ENCODE measurements around the gene WDR70. TPM values are rescaled to one million over a fixed set of nuclear protein-coding genes. Genes with fewer than 3 reads are reported as not detected.

The WDR70 gene
- total RNA-seq, 1 donor from 2014 or later, result 29.0 TPM

DNA sequence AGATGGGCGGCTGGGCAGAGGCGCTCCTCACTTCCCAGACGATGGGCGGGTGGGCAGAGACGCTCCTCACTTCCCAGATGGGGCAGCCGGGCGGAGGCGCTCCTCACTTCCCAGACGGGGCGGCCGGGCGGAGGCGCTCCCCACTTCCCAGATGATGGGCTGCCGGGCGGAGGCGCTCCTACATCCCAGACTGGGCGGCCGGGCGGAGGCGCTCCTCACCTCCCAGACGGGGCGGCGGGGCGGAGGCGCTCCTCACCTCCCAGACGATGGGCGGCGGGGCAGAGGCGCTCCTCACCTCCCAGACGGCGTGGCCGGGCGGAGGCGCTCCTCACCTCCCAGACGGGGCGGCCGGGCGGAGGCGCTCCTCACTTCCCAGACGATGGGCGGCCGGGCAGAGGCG lies 140.2 kb downstream of the WDR70 start:
- no peaks in the 10 kb centered on the region for H3K9me3 ChIP-seq
- H3K4me1 ChIP-seq, result no peaks in the 10 kb centered on the region
- DNase-seq (no peak), ATAC-seq (no peak)
- TF ChIP-seq, protein P1, sequence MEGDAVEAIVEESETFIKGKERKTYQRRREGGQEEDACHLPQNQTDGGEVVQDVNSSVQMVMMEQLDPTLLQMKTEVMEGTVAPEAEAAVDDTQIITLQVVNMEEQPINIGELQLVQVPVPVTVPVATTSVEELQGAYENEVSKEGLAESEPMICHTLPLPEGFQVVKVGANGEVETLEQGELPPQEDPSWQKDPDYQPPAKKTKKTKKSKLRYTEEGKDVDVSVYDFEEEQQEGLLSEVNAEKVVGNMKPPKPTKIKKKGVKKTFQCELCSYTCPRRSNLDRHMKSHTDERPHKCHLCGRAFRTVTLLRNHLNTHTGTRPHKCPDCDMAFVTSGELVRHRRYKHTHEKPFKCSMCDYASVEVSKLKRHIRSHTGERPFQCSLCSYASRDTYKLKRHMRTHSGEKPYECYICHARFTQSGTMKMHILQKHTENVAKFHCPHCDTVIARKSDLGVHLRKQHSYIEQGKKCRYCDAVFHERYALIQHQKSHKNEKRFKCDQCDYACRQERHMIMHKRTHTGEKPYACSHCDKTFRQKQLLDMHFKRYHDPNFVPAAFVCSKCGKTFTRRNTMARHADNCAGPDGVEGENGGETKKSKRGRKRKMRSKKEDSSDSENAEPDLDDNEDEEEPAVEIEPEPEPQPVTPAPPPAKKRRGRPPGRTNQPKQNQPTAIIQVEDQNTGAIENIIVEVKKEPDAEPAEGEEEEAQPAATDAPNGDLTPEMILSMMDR (IDR thresholded peaks at IDR 0.05), result no peak
- intact Hi-C loops (cut with DNase I), result no loop called here
- H3K27me3 ChIP-seq (ENCODE audit: low read depth), result no peaks in the 10 kb centered on the region
- no peak overlapping the region for H3K4me3 ChIP-seq
- no peak overlapping the region for H3K27ac ChIP-seq
- H3K36me3 ChIP-seq, result peaks cover 5% of the 10 kb centered on the region

DNA sequence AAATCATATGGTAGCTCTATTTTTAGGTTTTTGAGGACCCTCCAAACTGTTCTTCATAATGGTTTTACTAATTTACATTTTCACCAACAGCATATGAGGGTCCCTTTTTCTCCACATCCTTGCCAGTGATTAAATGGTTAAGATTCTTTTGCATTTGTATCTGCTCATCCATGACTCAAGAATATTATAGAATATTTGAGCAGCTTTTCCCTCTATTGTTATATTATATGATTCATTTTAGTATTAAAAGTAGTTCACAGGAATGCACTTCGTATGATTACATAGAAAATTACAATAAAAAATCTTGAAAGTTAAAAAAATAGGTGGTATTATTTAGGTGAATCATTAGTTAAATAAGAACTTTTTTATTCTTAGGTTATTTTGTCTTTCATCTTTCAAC lies 140.7 kb downstream of the WDR70 start:
- intact Hi-C loops (cut with DNase I), result no loop called here
- Histone ChIP-seq H3K36me3 (peaks cover 5% of the 10 kb centered on the region), H3K4me3 (no peak overlapping the region), H3K27ac (no peak overlapping the region), H3K4me1 (no peaks in the 10 kb centered on the region), H3K27me3 (ENCODE audit: low read depth) (no peaks in the 10 kb centered on the region), H3K9me3 (no peaks in the 10 kb centered on the region)
- ATAC-seq (no peak), DNase-seq (no peak)
- TF ChIP-seq, protein P1 (IDR thresholded peaks at IDR 0.05), result no peak

DNA sequence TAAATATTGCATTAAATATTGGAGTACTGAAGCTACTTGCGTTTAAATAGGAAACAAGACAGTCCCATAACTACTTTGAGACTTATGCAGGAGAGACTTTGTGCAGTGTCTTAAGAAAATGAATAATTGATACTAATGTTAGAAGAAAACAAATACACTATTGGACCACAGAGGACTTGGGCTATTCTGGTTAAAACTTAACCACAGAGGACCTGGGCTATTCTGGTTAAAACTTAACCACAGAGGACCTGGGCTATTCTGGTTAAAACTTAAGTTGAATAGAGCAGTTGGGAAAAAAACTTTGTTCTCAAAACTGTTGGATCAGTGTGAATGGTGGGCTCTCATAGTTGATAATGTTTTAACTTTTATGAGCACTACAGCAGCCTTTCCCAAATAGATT lies 141.7 kb downstream of the WDR70 start:
- TF ChIP-seq, protein P1 (IDR thresholded peaks at IDR 0.05), result no peak
- no peaks in the 10 kb centered on the region for H3K27me3 ChIP-seq (ENCODE audit: low read depth)
- peaks cover 4% of the 10 kb centered on the region for H3K36me3 ChIP-seq
- ATAC-seq (no peak), DNase-seq (no peak)
- no peak overlapping the region for H3K27ac ChIP-seq
- H3K4me1 ChIP-seq, result no peaks in the 10 kb centered on the region
- H3K9me3 ChIP-seq, result no peaks in the 10 kb centered on the region
- no peak overlapping the region for H3K4me3 ChIP-seq
- intact Hi-C loops (cut with DNase I), result no loop called here

DNA sequence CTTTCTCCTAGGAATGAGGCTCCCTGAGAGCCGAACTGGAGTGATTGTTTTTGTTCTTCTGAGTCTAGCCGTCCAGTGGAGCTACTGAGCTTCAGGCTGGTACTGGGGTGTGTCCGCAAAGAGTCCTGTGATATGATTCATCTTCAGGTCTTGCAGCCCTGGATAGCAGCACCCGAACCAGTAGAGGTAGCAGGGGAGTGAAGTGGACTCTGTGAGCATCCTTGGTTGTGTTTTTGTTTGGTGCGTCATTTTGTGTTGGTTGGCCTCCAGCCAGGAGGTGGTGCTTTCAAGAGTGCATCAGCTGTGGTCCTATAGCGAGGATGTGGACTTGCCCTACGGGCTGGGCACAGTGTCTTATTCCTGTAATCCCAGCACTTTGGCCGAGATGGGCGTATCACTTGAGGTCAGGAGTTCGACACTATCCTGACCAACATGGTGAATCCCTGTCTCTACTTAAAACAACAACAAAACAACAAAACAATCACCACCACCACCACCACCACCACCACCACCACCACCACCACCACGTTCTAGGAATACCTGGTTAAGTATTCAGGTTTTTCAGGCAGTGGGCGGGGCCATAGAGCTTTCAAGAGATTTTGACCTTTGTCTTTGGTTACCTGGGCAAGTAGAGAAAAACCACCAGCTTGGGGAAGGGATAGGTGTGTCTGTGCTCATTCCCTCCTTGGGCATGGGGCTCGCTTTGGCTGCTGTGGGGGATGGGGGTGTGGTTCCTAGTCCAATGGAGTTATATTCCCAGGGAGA lies 154.0 kb downstream of the WDR70 start:
- ATAC-seq (no peak), DNase-seq (no peak)
- intact Hi-C loops (cut with DNase I), result no loop called here
- Histone ChIP-seq H3K9me3 (no peaks in the 10 kb centered on the region), H3K4me3 (no peak overlapping the region), H3K27me3 (ENCODE audit: low read depth) (no peaks in the 10 kb centered on the region), H3K36me3 (no peaks in the 10 kb centered on the region), H3K27ac (no peak overlapping the region), H3K4me1 (no peaks in the 10 kb centered on the region)
- TF ChIP-seq, protein P1 (IDR thresholded peaks at IDR 0.05), result no peak

DNA sequence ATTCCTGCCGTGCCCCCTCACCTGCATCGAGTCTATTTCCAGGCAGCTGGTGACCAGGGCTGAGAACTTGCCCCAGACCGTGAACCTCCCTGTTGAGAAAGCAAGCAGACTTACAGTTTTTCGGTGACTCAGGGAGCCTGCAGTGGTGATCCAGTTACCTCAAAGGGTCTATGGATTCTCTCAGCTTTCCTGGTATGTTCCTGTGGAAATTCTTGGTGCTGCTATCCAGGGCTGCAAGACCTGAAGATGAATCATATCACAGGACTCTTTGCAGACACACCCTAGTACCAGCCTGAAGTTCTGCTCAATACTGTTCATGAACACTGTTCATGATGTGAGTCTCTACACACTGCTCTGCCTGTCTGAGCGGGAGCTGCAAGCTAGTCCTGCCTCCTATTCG lies 154.7 kb downstream of the WDR70 start:
- Histone ChIP-seq H3K9me3 (no peaks in the 10 kb centered on the region), H3K36me3 (no peaks in the 10 kb centered on the region), H3K4me1 (no peaks in the 10 kb centered on the region), H3K4me3 (no peak overlapping the region), H3K27me3 (ENCODE audit: low read depth) (no peaks in the 10 kb centered on the region), H3K27ac (no peak overlapping the region)
- ATAC-seq (no peak), DNase-seq (no peak)
- TF ChIP-seq, protein P1 (IDR thresholded peaks at IDR 0.05), result no peak
- intact Hi-C loops (cut with DNase I), result no loop called here

Data from lower lobe of right lung (tissue), 2 donors.